Measurements from ENCODE around the gene GASK1A.

The GASK1A gene

GRCh38 chr3:43053291-43053690 lies 74.2 kb downstream of the GASK1A start:
- Histone ChIP-seq H3K9ac (ENCODE audit: low read depth, low read length) (no peak overlapping the region), H2AFZ (ENCODE audit: low read depth, low read length) (no peak overlapping the region), H3K4me3 (ENCODE audit: low read depth in 1 of 2, low read length in 2 of 2) (no peak overlapping the region), H3K36me3 (ENCODE audit: insufficient read depth, low read length) (no peaks in the 10 kb centered on the region), H3K9me3 (ENCODE audit: insufficient read depth, low read length, severe bottlenecking) (peaks cover 15% of the 10 kb centered on the region), H3K4me2 (ENCODE audit: insufficient read depth, low read length) (no peak overlapping the region), H3K27me3 (ENCODE audit: insufficient read depth, low read length, poor library complexity) (no peaks in the 10 kb centered on the region), H3K27ac (ENCODE audit: low read length) (no peak overlapping the region), H3K4me1 (ENCODE audit: insufficient read depth, low read length) (no peaks in the 10 kb centered on the region), H4K20me1 (ENCODE audit: insufficient read depth, low read length) (no peaks in the 10 kb centered on the region), H3K79me2 (ENCODE audit: insufficient read depth, low read length) (no peaks in the 10 kb centered on the region)
- TF ChIP-seq CTCF (IDR thresholded peaks at IDR 0.05; ENCODE audit: borderline replicate concordance, extremely low read depth, low read length, poor library complexity, severe bottlenecking) (no peak), EZH2 (IDR thresholded peaks at IDR 0.05; ENCODE audit: borderline replicate concordance, low read depth, low read length, severe bottlenecking) (no peak)
- ATAC-seq (ENCODE audit: insufficient read depth, low read depth) (no peak), DNase-seq (no peak)

- H3K9me3 ChIP-seq (ENCODE audit: insufficient read depth, low read length, severe bottlenecking) = peaks cover 6% of the 10 kb centered on the region
- H3K27ac ChIP-seq (ENCODE audit: low read length) = no peak overlapping the region
- no peak overlapping the region for H2AFZ ChIP-seq (ENCODE audit: low read depth, low read length)
- no peak overlapping the region for H3K4me2 ChIP-seq (ENCODE audit: insufficient read depth, low read length)
- H4K20me1 ChIP-seq (ENCODE audit: insufficient read depth, low read length) = no peaks in the 10 kb centered on the region
- H3K36me3 ChIP-seq (ENCODE audit: insufficient read depth, low read length) = no peaks in the 10 kb centered on the region
- H3K27me3 ChIP-seq (ENCODE audit: insufficient read depth, low read length, poor library complexity) = no peaks in the 10 kb centered on the region
- DNase-seq (no peak), ATAC-seq (ENCODE audit: insufficient read depth, low read depth) (no peak)
- H3K79me2 ChIP-seq (ENCODE audit: insufficient read depth, low read length) = no peaks in the 10 kb centered on the region
- no peaks in the 10 kb centered on the region for H3K4me1 ChIP-seq (ENCODE audit: insufficient read depth, low read length)
- TF ChIP-seq EZH2 (IDR thresholded peaks at IDR 0.05; ENCODE audit: borderline replicate concordance, low read depth, low read length, severe bottlenecking) = no peak
- no peak for TF ChIP-seq CTCF (IDR thresholded peaks at IDR 0.05; ENCODE audit: borderline replicate concordance, extremely low read depth, low read length, poor library complexity, severe bottlenecking)
- no peak overlapping the region for H3K4me3 ChIP-seq (ENCODE audit: low read depth in 1 of 2, low read length in 2 of 2)
- no peak overlapping the region for H3K9ac ChIP-seq (ENCODE audit: low read depth, low read length)
Observed at GRCh38 chr3:43054754-43055153, 75.6 kb downstream of the GASK1A start.

GRCh38 chr3:43055393-43055792 lies 76.3 kb downstream of the GASK1A start:
- Histone ChIP-seq H2AFZ (ENCODE audit: low read depth, low read length) (no peak overlapping the region), H3K4me2 (ENCODE audit: insufficient read depth, low read length) (no peak overlapping the region), H3K36me3 (ENCODE audit: insufficient read depth, low read length) (no peaks in the 10 kb centered on the region), H3K9ac (ENCODE audit: low read depth, low read length) (no peak overlapping the region), H3K9me3 (ENCODE audit: insufficient read depth, low read length, severe bottlenecking) (peaks cover 6% of the 10 kb centered on the region), H3K27me3 (ENCODE audit: insufficient read depth, low read length, poor library complexity) (no peaks in the 10 kb centered on the region), H3K27ac (ENCODE audit: low read length) (no peak overlapping the region), H3K4me1 (ENCODE audit: insufficient read depth, low read length) (no peaks in the 10 kb centered on the region), H3K79me2 (ENCODE audit: insufficient read depth, low read length) (no peaks in the 10 kb centered on the region), H3K4me3 (ENCODE audit: low read depth in 1 of 2, low read length in 2 of 2) (no peak overlapping the region), H4K20me1 (ENCODE audit: insufficient read depth, low read length) (no peaks in the 10 kb centered on the region)
- TF ChIP-seq EZH2 (IDR thresholded peaks at IDR 0.05; ENCODE audit: borderline replicate concordance, low read depth, low read length, severe bottlenecking) = no peak
- no peak for TF ChIP-seq CTCF (IDR thresholded peaks at IDR 0.05; ENCODE audit: borderline replicate concordance, extremely low read depth, low read length, poor library complexity, severe bottlenecking)
- ATAC-seq (ENCODE audit: insufficient read depth, low read depth) (no peak), DNase-seq (no peak)
